CD4-positive, alpha-beta memory T cell (primary cell): ENCODE data around the gene TYK2. TPM values are rescaled to one million over a fixed set of nuclear protein-coding genes. Genes with fewer than 3 reads are reported as not detected.

Source experiments
- CTCF ChIA-PET: fragments of 350-600 bp; sonication (Branson Sonifier 250); formaldehyde crosslinking; loops from one replicate; lab custom pipeline; 2021; ENCODE audit warnings: inconsistent platforms; ENCODE audit not compliant: partially characterized antibody; lab: Charles Lee
- POLR2A ChIA-PET: fragments of 350-600 bp; sonication (Branson Sonifier 250); formaldehyde crosslinking; loops from one replicate; lab custom pipeline; 2021; ENCODE audit not compliant: partially characterized antibody; lab: Charles Lee
- DNase-seq, 5 donors: peaks; one replicate each; pipeline versions ENCODE4 v3.0.0 to v3.0.0-alpha.2; 2020 to 2022; ENCODE audit warnings: mixed read lengths in 1 of 5
- H3K27ac ChIP-seq: one replicate; pipeline ENCODE4 v1.7.0; 2013; ENCODE audit warnings: low read depth, low read length
- H3K27me3 ChIP-seq: 2 replicates; pipeline ENCODE4 v1.7.0; 2013; ENCODE audit warnings: mild to moderate bottlenecking, low read length, moderate library complexity; ENCODE audit not compliant: insufficient read depth
- H3K36me3 ChIP-seq: 2 replicates; pipeline ENCODE4 v1.7.0; 2013; ENCODE audit warnings: mild to moderate bottlenecking, low read length, moderate library complexity; ENCODE audit not compliant: insufficient read depth
- H3K4me1 ChIP-seq: 2 replicates; pipeline ENCODE4 v1.7.0; 2013; ENCODE audit warnings: mild to moderate bottlenecking, low read length, moderate library complexity; ENCODE audit not compliant: insufficient read depth
- H3K4me3 ChIP-seq, 2 donors: one replicate each; pipeline ENCODE4 v1.7.0; 2013; ENCODE audit warnings: low read length in 2 of 2, mild to moderate bottlenecking in 1 of 2
- H3K9me3 ChIP-seq, 2 donors: one replicate each; pipeline ENCODE4 v1.7.0; 2013; ENCODE audit warnings: low read length in 2 of 2, control low read depth in 1 of 2; ENCODE audit not compliant: control insufficient read depth in 1 of 2
- H3K27ac Mint-ChIP-seq, 7 donors: one replicate each; pipeline ENCODE4 v1.8.0; 2020 to 2021; ENCODE audit warnings: mixed read lengths in 7 of 7, mild to moderate bottlenecking in 6 of 7, inconsistent platforms in 3 of 7, moderate library complexity in 3 of 7
- H3K27me3 Mint-ChIP-seq, 2 donors: one replicate each; pipeline ENCODE4 v1.8.0; 2020 to 2021; ENCODE audit warnings: mixed read lengths in 2 of 2
- H3K36me3 Mint-ChIP-seq, 2 donors: one replicate each; pipeline ENCODE4 v1.8.0; 2020 to 2021; ENCODE audit warnings: mixed read lengths in 2 of 2, inconsistent platforms in 1 of 2, mild to moderate bottlenecking in 1 of 2
- H3K4me1 Mint-ChIP-seq, 4 donors: one replicate each; pipeline ENCODE4 v1.8.0; 2020 to 2021; ENCODE audit warnings: mixed read lengths in 4 of 4, mild to moderate bottlenecking in 1 of 4
- H3K4me3 Mint-ChIP-seq, 8 donors: one replicate each; pipeline ENCODE4 v1.8.0; 2020 to 2021; ENCODE audit warnings: mixed read lengths in 8 of 8, mild to moderate bottlenecking in 7 of 8, moderate library complexity in 6 of 8, inconsistent platforms in 3 of 8
- H3K9me3 Mint-ChIP-seq, 8 donors: one replicate each; pipeline ENCODE4 v1.8.0; 2020 to 2021; ENCODE audit warnings: mixed read lengths in 8 of 8, mild to moderate bottlenecking in 5 of 8, inconsistent platforms in 3 of 8, moderate library complexity in 1 of 8
- intact Hi-C: fragments of 100-400 bp; cut with micrococcal nuclease; formaldehyde crosslinking; loops from one replicate; pipeline ENCODE4 v1.15.1; 2023
- polyA plus RNA-seq, 2 donors: library from polyadenylated mRNA; unstranded; fragments of 300-500 nt; fragmentation: Illumina TruSeq; gene quantifications; one replicate each; pipeline ENCODE4 v1.2.3, GENCODE V29; 2021
- total RNA-seq, 2 experiments: library from RNA; stranded (reverse); gene quantifications; one replicate each; pipeline ENCODE4 v1.2.3, GENCODE V29; 2021

The TYK2 gene
- total and polyA plus RNA-seq, 4 experiments from 2014 or later, result 33.3 to 314 (median 187) TPM

- peak in 4 of 5 donors; percentile 52 to 84 (median 62) for DNase-seq
These were observed 28.3 kb upstream of the TYK2 start for GRCh38 chr19:10408511-10409283.

GRCh38 chr19:10407096-10407495 lies 26.7 kb upstream of the TYK2 start:
- peak overlapping the region; percentile 53 to 96 (median 66) for H3K4me3 Mint-ChIP-seq
- intact Hi-C loops, result loop anchor here (10.0 kb wide), 1 partner anchor 302 kb away; the partner anchor contains the start of genes ANGPTL6 and PPAN
- CTCF ChIA-PET, result interaction anchor here (9.3 to 11.6 kb wide), 2 partner anchors 8 to 22 kb away, joined by 232 to 379 read pairs; partner anchors contain the start of gene PDE4A

More at GRCh38 chr19:10408511-10409283, 28.3 kb upstream of the TYK2 start:
- Mint-ChIP-seq H3K36me3 (peaks cover 0 to 9% of the 10 kb centered on the region in 2 donors), H3K27me3 (peaks cover 0 to 2% of the 10 kb centered on the region in 2 donors), H3K4me1 (peaks cover 32 to 83% (median 61%) of the 10 kb centered on the region in 4 donors), H3K4me3 (peak overlapping the region; percentile 70 to 83 (median 80)), H3K9me3 (peaks cover 0 to 2% (median 0%) of the 10 kb centered on the region in 8 donors), H3K27ac (peak overlapping the region; percentile 82 to 96 (median 93))
- Histone ChIP-seq H3K27me3 (no peaks in the 10 kb centered on the region), H3K4me3 (peak overlapping the region; percentile 11 to 34), H3K36me3 (no peaks in the 10 kb centered on the region), H3K4me1 (peaks cover 75% of the 10 kb centered on the region), H3K27ac (peak overlapping the region; percentile 56), H3K9me3 (no peaks in the 10 kb centered on the region)
- intact Hi-C loops, result loop anchor here (10.0 kb wide), 1 partner anchor 304 kb away; the partner anchor contains the start of genes ANGPTL6 and PPAN
- ChIA-PET CTCF (interaction anchor here (0.5 to 11.6 kb wide), 7 partner anchors 7 to 879 kb away, joined by 3 to 379 read pairs (median 4); partner anchors contain the start of gene PDE4A), POLR2A (interaction anchor here (0.7 to 20.6 kb wide), 5 partner anchors 16 to 293 kb away, joined by 3 to 470 read pairs (median 3); partner anchors contain the start of genes ICAM1, KRI1, PDE4A and QTRT1)

DNA sequence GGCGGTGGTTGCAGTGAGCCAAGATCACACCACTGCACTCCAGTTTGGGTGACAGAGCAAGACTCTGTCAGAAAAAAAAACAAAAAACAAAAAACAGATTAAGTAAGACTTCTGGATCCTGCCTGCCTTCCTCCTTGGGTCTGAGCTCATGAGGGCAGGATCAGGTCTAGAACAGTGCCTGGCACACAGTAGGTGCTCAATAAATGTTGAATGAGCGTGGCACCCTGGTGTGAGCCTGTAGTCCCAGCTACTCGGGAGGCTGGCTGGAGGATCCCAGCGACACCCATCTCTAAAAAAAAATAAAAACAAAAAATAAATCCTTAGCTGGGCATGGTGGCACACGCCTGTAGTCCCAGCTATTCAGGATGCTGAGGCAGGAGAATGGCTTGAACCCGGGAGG lies 25.8 kb upstream of the TYK2 start:
- H3K27ac ChIP-seq, result peak overlapping the region; percentile 92
- Mint-ChIP-seq H3K36me3 (peaks cover 0 to 16% of the 10 kb centered on the region in 2 donors), H3K9me3 (peaks cover 0 to 2% (median 0%) of the 10 kb centered on the region in 8 donors), H3K4me3 (peak overlapping the region in 5 of 8 donors; percentile 31 to 96 (median 92)), H3K27me3 (peaks cover 0 to 2% of the 10 kb centered on the region in 2 donors), H3K4me1 (peaks cover 39 to 87% (median 67%) of the 10 kb centered on the region in 4 donors), H3K27ac (peak overlapping the region; percentile 52 to 99 (median 96))
- intact Hi-C loops, result loop anchor here (10.0 kb wide), 1 partner anchor 301 kb away; the partner anchor contains the start of genes ANGPTL6 and PPAN
- no peak for DNase-seq
- H3K4me1 ChIP-seq, result peaks cover 72% of the 10 kb centered on the region
- CTCF ChIA-PET, result interaction anchor here (0.6 to 11.6 kb wide), 8 partner anchors 9 to 1130 kb away, joined by 3 to 379 read pairs (median 3); partner anchors contain the start of genes ANGPTL6 and PDE4A
- no peaks in the 10 kb centered on the region for H3K9me3 ChIP-seq
- H3K36me3 ChIP-seq, result no peaks in the 10 kb centered on the region
- POLR2A ChIA-PET, result interaction anchor here (0.8 to 20.6 kb wide), 6 partner anchors 18 to 263 kb away, joined by 3 to 470 read pairs (median 6); partner anchors contain the start of genes PDE4A and RAVER1
- no peak overlapping the region for H3K4me3 ChIP-seq
- no peaks in the 10 kb centered on the region for H3K27me3 ChIP-seq

More at GRCh38 chr19:10407096-10407495, 26.7 kb upstream of the TYK2 start:
- H3K4me1 Mint-ChIP-seq, result peaks cover 32 to 87% (median 65%) of the 10 kb centered on the region in 4 donors
- no peak overlapping the region for H3K4me3 ChIP-seq
- peak overlapping the region; percentile 92 for H3K27ac ChIP-seq
- H3K9me3 ChIP-seq, result no peaks in the 10 kb centered on the region
- peaks cover 0 to 2% of the 10 kb centered on the region in 2 donors for H3K27me3 Mint-ChIP-seq
- H3K36me3 Mint-ChIP-seq, result peaks cover 0 to 16% of the 10 kb centered on the region in 2 donors
- H3K27me3 ChIP-seq, result no peaks in the 10 kb centered on the region
- DNase-seq, result no peak
- peak overlapping the region; percentile 83 to 99 (median 96) for H3K27ac Mint-ChIP-seq
- peaks cover 72% of the 10 kb centered on the region for H3K4me1 ChIP-seq
- POLR2A ChIA-PET, result interaction anchor here (0.9 to 20.6 kb wide), 2 partner anchors 17 to 171 kb away, joined by 3 to 470 read pairs; partner anchors contain the start of gene PDE4A
- no peaks in the 10 kb centered on the region for H3K36me3 ChIP-seq
- peaks cover 0 to 2% (median 0%) of the 10 kb centered on the region in 8 donors for H3K9me3 Mint-ChIP-seq

DNA sequence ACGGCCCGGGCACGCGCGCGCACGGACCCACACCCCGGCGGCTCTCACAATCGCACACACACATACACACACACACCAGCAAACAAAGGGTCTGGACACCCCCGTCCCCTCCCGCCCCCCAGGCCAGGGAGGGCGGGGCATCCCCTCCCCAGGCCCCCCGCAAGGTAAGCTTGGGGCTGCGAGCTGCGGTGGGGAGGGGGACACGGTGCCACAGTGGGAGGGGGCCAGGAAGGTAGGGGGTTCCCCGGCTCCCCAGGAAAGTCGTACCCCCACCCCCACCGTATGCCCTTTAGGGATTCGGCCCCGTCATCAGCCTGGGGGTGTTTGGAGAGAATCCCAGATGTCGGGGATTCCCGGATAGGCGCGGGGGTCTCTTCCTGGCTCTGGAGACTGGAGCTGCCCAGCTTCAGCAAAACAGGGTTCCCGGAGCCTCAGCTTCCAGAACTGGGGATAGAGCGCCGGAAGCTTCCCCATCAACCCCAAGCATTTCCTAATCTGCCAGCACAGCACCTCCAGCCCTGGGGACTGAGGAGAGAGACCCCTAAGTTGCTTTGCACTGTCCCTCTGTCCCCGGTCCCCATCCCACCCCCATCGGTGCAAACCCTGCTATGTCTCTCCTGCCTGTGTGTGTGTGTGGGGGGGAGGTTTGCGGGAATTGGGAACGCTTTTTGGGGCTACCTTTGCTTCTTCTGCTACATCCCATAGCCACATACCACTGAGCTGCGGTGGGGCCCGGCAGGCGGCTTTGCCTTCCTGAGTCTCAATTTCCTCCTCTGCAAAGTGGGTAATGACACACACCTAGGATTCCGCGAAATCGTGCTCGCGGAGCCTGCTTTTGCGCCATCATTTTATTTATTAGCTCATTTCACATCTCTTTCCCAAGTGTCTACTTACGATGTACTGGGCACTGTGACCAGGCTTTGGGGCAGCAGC lies 24.8 kb upstream of the TYK2 start:
- peak overlapping the region; percentile 96 to 99 (median 98) for H3K27ac Mint-ChIP-seq
- peaks cover 0 to 18% of the 10 kb centered on the region in 2 donors for H3K36me3 Mint-ChIP-seq
- CTCF ChIA-PET, result interaction anchor here (0.8 to 11.6 kb wide), 11 partner anchors 10 to 302 kb away, joined by 3 to 379 read pairs (median 3); partner anchors contain the start of genes ANGPTL6, ICAM1 and PDE4A
- no peaks in the 10 kb centered on the region for H3K27me3 ChIP-seq
- H3K9me3 ChIP-seq, result no peaks in the 10 kb centered on the region
- H3K27me3 Mint-ChIP-seq, result peaks cover 0 to 2% of the 10 kb centered on the region in 2 donors
- peak overlapping the region; percentile 92 to 97 (median 96) for H3K4me3 Mint-ChIP-seq
- DNase-seq, result peak in 1 of 5 donors; percentile 75
- POLR2A ChIA-PET, result interaction anchor here (0.5 to 20.6 kb wide), 9 partner anchors 19 to 262 kb away, joined by 3 to 470 read pairs (median 4); partner anchors contain the start of genes KRI1, PDE4A and RAVER1
- intact Hi-C loops, result loop anchor here (1.0 to 10.0 kb wide), 4 partner anchors 31 to 300 kb away; partner anchors contain the start of genes ANGPTL6, KEAP1 and PPAN
- H3K4me3 ChIP-seq, result peak overlapping the region; percentile 17 to 99
- no peaks in the 10 kb centered on the region for H3K36me3 ChIP-seq
- peak overlapping the region; percentile 92 for H3K27ac ChIP-seq
- H3K4me1 ChIP-seq, result peaks cover 82% of the 10 kb centered on the region
- peaks cover 44 to 95% (median 70%) of the 10 kb centered on the region in 4 donors for H3K4me1 Mint-ChIP-seq
- H3K9me3 Mint-ChIP-seq, result peaks cover 0 to 2% (median 0%) of the 10 kb centered on the region in 8 donors

DNA sequence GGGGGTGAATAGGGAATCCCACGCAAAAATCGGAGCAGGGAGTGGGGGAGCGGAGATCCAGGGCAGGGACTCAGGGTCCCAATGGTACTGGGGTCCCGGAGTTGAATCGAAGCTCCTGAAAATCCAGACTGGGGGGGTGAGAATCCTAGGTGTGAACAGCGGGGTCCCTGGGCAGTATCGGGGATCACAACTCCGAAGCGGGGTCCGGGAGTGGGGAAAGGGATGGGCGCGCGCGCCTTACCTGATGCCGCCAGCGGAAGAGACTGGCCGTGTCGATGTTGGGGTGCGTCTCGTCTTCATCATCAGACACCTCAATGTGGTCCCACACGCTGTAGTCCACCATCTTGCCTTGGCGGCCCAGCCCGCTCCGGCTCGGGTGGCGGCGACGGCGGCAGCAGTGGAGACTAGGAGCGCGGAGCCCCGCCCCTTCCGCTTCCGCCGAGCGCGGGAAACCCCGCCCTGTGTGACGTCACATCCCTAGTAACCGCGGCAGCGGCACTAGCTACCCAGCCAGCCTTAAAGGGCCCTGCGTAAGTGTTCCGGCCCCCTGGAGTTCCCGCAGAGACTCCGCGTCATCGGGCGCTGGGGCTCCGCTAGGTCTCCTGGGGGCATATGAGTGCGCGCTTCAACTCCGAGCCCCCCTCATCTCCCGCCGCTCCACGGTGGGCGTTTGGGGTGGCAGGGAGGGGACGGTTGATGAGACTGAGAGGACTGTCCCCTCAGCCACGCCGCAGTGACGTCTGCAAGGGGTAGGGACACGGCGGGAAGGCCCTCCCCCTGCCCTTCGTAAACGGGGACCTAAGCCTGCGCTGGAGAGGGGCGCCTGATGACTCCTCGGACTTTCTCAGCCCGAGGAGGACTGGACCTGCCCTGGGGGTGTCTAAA lies 23.0 kb upstream of the TYK2 start, which contains the start of gene CDC37:
TSS of gene CDC37 (minus strand) at position 406 of the 885 bp plus-strand sequence. CDS start at position 343, 63 bp downstream.
- Histone ChIP-seq H3K4me3 (peak within 1 kb of the TSS; percentile 99 to 100), H3K36me3 (no peaks in the 10 kb centered on the region), H3K27ac (peak within 1 kb of the TSS; percentile 92), H3K9me3 (no peaks in the 10 kb centered on the region), H3K4me1 (peaks cover 75% of the 10 kb centered on the region), H3K27me3 (no peaks in the 10 kb centered on the region)
- ChIA-PET POLR2A (interaction anchor here (0.6 to 20.6 kb wide), 13 partner anchors 9 to 320 kb away, joined by 3 to 470 read pairs (median 3); partner anchors contain the start of genes DNMT1, ICAM1, PDE4A and RAVER1), CTCF (interaction anchor here (0.6 to 11.6 kb wide), 10 partner anchors 12 to 165 kb away, joined by 3 to 379 read pairs (median 3); partner anchors contain the start of genes CDKN2D, ICAM1 and PDE4A)
- peaks cover 37 to 86% (median 64%) of the 10 kb centered on the region in 4 donors for H3K4me1 Mint-ChIP-seq
- DNase-seq, result peak; percentile 96 to 97 (median 97)
- intact Hi-C loops, result loop anchor here (1.0 to 10.0 kb wide), 9 partner anchors 13 to 299 kb away; partner anchors contain the start of genes ANGPTL6, KEAP1, PPAN and RAVER1
- H3K27ac Mint-ChIP-seq, result peak within 1 kb of the TSS; percentile 96 to 99 (median 98)
- H3K27me3 Mint-ChIP-seq, result peaks cover 0 to 2% of the 10 kb centered on the region in 2 donors
- peaks cover 0 to 4% (median 0%) of the 10 kb centered on the region in 8 donors for H3K9me3 Mint-ChIP-seq
- peak within 1 kb of the TSS; percentile 90 to 97 (median 96) for H3K4me3 Mint-ChIP-seq
- H3K36me3 Mint-ChIP-seq, result peaks cover 0 to 23% of the 10 kb centered on the region in 2 donors
